Measurements from ENCODE around the gene FRMPD1.

FRMPD1 gene

GRCh38 chr9:37679649-37680402, 29.1 kb downstream of the FRMPD1 start:
- DNase-seq, result no peak

DNA sequence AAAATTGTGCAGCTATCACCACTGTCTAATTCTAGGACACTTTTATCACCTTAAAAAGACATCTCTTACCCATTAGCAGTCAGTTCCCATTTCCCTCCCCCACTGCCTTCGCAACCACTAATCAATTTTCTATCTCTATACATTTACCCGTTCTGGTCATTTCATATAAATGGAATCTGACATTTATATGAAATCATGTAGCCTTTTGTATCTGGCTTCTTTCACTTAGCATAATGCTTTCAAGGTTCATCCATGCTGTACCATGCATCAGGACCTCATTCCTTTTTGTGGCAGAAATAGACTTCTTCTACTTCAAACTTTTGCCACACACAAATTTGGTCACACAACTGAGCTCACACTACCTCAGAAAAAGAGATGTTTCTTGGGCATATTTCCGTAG, 32.2 kb downstream of the FRMPD1 start:
- DNase-seq, result no peak

DNA sequence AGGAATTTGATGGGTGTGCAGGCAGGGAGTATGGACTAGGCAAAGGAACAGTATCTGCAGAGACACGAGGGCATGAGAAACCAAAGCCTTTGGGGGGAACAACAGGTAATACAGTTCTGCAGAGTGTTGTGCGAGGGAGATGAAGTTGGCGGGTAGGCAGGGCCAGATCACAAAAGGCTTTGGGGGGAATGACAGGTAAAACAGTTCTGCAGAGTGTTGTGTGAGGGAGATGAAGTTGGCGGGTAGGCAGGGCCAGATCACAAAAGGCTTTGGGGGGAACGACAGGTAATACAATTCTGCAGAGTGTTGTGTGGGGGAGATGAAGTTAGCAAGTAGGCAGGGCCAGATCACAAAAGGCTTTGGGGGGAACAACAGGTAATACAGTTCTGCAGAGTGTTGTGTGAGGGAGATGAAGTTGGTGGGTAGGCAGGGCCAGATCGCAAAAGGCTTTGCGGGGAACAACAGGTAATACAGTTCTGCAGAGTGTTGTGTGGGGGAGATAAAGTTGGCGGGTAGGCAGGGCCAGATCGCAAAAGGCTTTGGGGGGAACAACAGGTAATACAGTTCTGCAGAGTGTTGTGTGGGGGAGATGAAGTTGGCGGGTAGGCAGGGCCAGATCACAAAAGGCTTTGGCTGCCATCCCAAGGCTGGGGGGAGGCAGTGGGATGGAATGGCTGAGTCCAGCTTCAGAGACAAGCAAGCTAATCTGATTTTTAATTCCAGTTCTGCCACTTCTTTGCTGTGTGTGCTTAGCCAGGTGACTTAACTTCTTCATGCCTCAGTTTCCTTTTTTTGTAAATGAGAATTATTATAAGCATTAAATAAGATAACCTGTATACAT, 33.0 kb downstream of the FRMPD1 start:
- no peak for DNase-seq

GRCh38 chr9:37692622-37693221, 42.0 kb downstream of the FRMPD1 start:
- no peak for DNase-seq

GRCh38 chr9:37693260-37693659, 42.5 kb downstream of the FRMPD1 start:
- no peak for DNase-seq

- DNase-seq, result no peak
Measured at GRCh38 chr9:37694355-37694754, 43.6 kb downstream of the FRMPD1 start.

DNA sequence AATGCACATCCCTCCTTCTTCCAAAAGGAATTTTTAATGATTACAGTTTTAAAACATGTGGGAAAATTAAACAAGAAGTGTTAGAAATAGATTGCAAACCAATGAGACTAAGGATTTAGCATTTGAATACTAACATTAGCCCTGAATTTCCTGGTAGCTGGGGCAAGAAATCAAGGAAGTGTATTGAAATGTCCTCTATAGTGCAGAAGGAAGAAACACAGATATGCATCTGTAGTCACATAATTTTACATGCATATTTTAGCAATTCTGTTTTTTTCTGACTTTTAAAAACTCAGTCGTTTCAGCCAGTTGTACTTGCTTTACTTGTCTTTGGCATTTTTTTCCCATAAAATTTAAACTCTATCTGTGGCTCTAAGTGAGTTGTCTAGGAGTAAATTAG, 45.8 kb downstream of the FRMPD1 start:
- no peak for DNase-seq

DNA sequence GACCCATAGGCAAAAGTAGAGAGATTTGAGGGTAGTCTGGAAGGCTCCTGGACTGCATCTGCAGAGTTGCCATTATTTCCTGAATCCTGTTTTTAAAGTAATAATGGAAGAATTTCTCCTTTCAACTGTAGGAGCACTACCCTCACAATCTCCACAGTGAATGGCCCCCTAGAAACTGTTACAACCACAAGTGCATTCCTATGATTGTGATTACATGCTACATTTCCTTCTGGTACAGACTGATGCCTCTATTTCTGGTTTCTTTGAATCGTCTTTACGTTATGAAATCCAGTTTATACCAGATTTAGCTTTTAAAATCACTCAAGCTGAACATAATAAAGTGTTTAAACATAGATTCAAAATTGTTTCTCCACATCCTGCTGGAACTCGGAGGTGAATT, 49.4 kb downstream of the FRMPD1 start:
- DNase-seq, result no peak

DNA sequence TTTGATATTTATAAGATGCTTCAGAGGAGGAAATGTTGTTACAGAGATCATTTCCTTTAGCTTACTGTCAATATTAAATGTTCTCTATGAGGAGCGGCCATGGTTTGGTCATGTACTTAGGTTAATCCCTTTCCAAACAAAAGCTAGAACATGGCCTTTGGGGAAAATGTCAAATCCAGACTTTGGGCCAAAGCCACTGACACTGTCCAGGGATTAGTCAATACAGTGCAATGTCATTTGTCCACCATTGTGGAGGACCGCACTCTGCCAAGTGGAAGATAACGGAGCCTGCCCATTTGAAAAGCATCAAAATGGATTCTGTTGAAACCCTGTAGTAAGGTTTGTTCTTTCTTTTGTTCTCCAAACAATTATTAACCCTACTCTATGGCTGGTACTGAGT, 50.1 kb downstream of the FRMPD1 start:
- DNase-seq, result no peak

- DNase-seq, result no peak
Measured at GRCh38 chr9:37705787-37706186, 55.0 kb downstream of the FRMPD1 start.

DNA sequence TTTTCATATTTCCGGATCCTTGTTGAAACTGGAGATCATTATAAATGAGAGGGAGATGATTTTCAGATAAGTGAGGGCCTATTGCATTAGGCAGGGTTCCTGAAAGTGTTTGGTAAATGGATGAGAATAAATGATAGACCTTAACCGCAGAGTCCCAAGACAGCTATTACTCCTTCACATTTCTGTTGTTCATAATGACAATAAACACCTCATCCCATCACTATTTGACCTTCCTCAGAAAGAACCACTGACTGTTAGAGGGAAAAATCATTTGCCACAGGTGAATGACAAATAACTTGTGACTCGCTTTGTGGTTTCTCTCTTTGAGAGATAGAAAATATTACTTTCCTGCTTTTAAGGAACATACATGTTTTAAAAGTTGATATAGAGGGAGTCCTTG, 55.5 kb downstream of the FRMPD1 start:
- DNase-seq, result no peak

- no peak for DNase-seq
Measured at GRCh38 chr9:37707748-37708147, 57.0 kb downstream of the FRMPD1 start.

- DNase-seq, result no peak
Measured at GRCh38 chr9:37710046-37710445, 59.3 kb downstream of the FRMPD1 start.

- DNase-seq, result no peak
Measured at GRCh38 chr9:37715260-37715659, 64.5 kb downstream of the FRMPD1 start.

DNA sequence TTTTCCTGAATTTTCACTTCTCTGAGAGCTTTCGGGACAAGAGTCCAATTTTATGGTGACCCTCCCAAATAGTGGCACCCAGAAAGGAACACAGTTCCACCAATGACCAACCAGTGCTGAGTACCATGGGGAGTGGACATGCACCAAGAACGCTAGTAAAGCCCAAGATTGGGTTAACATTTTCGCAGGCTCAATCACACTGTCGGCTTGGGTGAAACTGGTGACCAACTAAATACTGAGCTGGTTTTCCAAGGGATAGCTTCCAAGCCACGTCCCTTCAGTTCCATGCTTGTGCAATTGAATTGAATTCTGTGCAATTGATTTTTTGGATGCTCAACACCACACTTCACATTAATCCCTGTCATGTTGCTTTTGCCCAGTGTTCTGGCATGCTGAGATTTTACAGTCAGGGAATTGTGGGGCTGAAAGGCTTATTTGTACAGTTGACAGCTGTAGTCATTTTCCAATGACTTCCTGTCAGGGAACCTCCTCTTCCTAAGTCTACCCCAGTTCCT, 65.3 kb downstream of the FRMPD1 start:
- no peak for DNase-seq

DNA sequence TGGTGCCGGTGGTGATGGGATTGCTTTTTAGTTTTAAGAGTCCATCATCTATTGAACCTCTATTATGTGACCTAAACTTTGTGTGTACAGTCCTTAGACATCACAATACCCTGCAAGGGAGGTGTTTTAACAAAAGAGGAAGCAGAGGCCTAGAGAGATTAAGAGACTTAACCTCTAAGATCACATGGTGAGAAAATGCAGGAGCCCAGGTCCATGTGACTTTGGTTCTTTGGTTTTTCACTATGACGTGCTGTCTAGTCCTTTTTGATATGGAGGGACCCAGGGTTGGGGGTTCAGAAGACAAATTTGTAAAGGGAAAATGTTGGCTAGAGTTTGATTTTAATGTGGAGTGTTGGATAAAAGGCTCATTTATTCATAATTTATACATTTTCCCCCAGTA, 68.8 kb downstream of the FRMPD1 start:
- DNase-seq, result no peak

- no peak for DNase-seq
Measured at GRCh38 chr9:37727013-37727412, 76.3 kb downstream of the FRMPD1 start.

DNA sequence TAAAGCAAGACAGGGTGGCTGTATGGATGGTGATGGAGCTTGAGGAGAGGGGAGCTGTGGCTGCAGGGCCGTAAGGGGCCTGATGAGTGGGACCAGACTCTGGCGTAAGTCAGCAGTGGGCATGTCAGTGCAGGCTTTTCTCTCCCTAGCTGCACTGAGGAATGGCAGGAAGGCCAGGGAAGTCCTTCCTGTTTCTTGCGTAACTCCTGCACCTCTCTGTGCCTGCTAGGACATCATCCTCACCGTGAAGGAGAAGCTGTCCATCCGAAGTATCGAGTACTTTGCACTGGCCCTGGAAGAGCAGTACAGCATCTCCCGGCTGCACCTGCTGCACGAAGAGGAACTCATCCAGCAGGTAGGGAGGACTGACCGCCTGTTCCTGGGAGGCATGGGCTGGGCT, 78.7 kb downstream of the FRMPD1 start:
- DNase-seq, result no peak

DNA sequence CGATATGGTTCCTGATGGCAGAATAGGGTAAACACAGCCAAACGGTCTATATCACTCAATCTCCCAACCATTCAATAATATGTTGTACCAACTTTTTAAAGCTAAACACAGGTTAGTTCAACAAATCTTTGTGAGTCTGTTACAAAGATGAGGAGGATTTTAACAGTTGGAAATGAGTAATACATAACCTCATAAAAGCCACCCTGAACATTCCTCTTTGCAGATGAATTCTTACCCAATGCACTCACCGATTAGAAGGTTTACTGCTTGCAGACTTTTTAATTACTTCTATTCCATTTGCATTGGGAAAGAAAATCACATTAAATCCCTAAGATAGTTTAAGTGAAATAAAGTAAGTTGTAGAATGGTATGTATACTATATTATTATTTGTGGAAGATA, 79.5 kb downstream of the FRMPD1 start:
- no peak for DNase-seq

GRCh38 chr9:37730839-37731238, 80.1 kb downstream of the FRMPD1 start:
- no peak for DNase-seq

GRCh38 chr9:37732086-37732741, 81.5 kb downstream of the FRMPD1 start:
- no peak for DNase-seq

DNA sequence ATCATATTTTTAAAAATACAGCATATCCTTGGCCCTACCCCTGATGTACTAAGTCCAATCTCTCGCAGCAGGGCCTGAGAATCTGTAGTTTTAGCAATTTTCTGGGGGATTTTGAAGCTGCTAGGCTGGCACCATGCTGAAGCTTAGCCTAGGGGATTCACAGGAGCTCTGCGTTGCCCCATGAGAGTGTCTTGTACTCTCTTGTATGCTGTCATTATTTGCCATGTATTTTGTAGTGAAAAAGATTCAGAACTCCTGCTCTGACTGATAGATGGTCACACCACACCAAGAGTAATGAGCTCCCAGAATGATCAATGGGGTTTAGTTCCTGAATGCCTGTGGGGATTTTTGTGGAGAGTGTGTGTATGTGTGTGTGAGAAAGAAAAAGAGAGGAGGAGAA, 82.2 kb downstream of the FRMPD1 start:
- DNase-seq, result no peak

DNA sequence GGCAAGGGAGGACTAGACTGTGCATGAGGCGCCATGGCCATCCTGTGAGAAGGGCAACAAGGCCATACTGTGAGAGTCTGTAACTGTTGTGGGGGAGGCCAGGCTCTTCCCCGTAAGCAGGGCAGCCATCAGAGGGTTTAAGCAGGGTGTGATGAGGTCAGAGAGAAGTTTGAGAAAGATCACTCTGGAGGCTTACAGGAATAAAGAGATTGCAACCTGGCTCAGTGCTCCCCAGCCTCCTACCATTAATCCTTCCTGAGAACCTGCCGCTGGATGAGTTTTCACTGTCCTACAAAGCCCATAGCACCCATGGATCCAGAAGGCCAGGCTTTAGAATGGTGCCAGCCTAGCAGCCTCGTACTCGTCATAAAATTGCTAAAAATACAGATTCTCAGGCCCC, 88.5 kb downstream of the FRMPD1 start:
- DNase-seq, result no peak

Data from effector CD8-positive, alpha-beta T cell (primary cell).